Measurements from ENCODE around the gene ZNF668.

Gene ZNF668

GRCh38 chr16:31094088-31094423 is 20.0 kb upstream of the ZNF668 start:
- H3K9me3 ChIP-seq: no peaks in the 10 kb centered on the region
- H3K27ac ChIP-seq: peak overlapping the region; percentile 91 to 97
- H3K36me3 ChIP-seq: peaks cover 3 to 24% (median 18%) of the 10 kb centered on the region in 3 donors
- intact Hi-C loops (cut with DNase I; ENCODE audit: low total_unique reads): no loop called here
- H3K27me3 ChIP-seq: no peaks in the 10 kb centered on the region
- peak overlapping the region; percentile 94 to 97 for H3K4me3 ChIP-seq
- peaks cover 0 to 22% (median 12%) of the 10 kb centered on the region in 4 donors for H3K4me1 ChIP-seq
- DNase-seq: peak in 1 of 2 donors; percentile 32
- no peak for TF ChIP-seq CTCF (IDR thresholded peaks at IDR 0.05)

DNA sequence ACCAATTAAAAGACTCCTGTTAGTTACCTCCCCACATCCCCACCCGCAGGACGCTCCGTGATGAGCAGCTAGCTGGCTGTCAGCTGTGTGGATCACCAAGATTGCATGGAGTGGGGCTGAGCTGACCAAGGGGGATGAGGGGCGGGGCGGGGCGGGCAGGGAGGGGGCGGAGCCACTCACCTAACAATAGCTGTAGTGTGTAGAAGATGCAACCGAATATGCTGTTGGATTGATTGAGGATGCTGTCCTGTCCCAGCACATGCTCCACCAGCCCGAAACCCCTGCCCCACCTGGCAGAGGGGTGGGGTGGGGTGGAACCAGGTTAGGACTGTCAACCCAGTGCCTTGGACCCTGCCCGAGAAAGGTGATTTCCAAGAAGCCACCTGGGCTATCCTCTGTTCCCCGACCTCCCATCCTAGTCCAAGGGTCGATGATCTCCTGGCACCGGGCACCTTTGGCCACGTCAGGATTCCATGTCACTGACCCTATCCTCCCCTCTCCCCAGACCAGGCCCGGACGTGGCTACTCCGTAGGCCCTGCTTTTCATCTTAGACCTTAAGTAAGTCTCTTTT is 19.2 kb upstream of the ZNF668 start:
- Histone ChIP-seq H3K4me1 (peaks cover 0 to 22% (median 12%) of the 10 kb centered on the region in 4 donors), H3K36me3 (peaks cover 3 to 31% (median 18%) of the 10 kb centered on the region in 3 donors), H3K4me3 (peak overlapping the region; percentile 94 to 97), H3K27ac (peak overlapping the region in 1 of 2 donors; percentile 97), H3K9me3 (no peaks in the 10 kb centered on the region), H3K27me3 (no peaks in the 10 kb centered on the region)
- no peak for DNase-seq
- TF ChIP-seq CTCF (IDR thresholded peaks at IDR 0.05): no peak
- intact Hi-C loops (cut with DNase I; ENCODE audit: low total_unique reads): no loop called here

GRCh38 chr16:31092330-31092729 is 18.3 kb upstream of the ZNF668 start:
- peaks cover 0 to 22% (median 12%) of the 10 kb centered on the region in 4 donors for H3K4me1 ChIP-seq
- no peaks in the 10 kb centered on the region for H3K27me3 ChIP-seq
- no peak for DNase-seq
- no peak overlapping the region for H3K4me3 ChIP-seq
- intact Hi-C loops (cut with DNase I; ENCODE audit: low total_unique reads): no loop called here
- H3K36me3 ChIP-seq: peaks cover 3 to 40% (median 25%) of the 10 kb centered on the region in 3 donors
- no peaks in the 10 kb centered on the region for H3K9me3 ChIP-seq
- H3K27ac ChIP-seq: no peak overlapping the region
- no peak for TF ChIP-seq CTCF (IDR thresholded peaks at IDR 0.05)

GRCh38 chr16:31090540-31090939 is 16.5 kb upstream of the ZNF668 start:
- Histone ChIP-seq H3K4me1 (peaks cover 0 to 22% (median 12%) of the 10 kb centered on the region in 4 donors), H3K36me3 (peaks cover 3 to 58% (median 42%) of the 10 kb centered on the region in 3 donors), H3K9me3 (no peaks in the 10 kb centered on the region), H3K27me3 (no peaks in the 10 kb centered on the region), H3K27ac (no peak overlapping the region), H3K4me3 (no peak overlapping the region)
- DNase-seq: no peak
- no peak for TF ChIP-seq CTCF (IDR thresholded peaks at IDR 0.05)
- intact Hi-C loops (cut with DNase I; ENCODE audit: low total_unique reads): no loop called here

DNA sequence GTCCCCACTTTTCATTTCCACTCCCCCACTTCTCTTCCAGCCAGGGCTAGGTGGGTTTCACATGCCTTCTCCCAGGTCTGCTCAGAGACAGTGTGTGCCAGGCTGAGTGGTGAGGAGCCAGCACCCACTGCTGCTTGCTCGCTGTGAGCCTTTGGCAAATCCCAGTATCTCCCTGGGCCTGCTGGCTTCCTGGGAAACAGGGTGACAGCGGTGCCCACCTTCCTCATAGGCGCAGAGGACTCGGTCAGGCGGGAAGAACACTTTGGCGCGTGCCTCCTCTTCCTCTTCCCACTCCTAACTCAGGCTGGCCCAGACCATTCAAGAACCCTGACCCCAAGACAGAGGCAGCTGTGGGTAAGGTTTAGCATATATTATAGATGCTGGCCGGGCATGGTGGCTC is 15.2 kb upstream of the ZNF668 start:
- Histone ChIP-seq H3K27ac (no peak overlapping the region), H3K36me3 (peaks cover 3 to 70% (median 56%) of the 10 kb centered on the region in 3 donors), H3K4me3 (no peak overlapping the region), H3K4me1 (peaks cover 0 to 16% (median 12%) of the 10 kb centered on the region in 4 donors), H3K9me3 (no peaks in the 10 kb centered on the region), H3K27me3 (no peaks in the 10 kb centered on the region)
- intact Hi-C loops (cut with DNase I; ENCODE audit: low total_unique reads): no loop called here
- DNase-seq: no peak
- TF ChIP-seq CTCF (IDR thresholded peaks at IDR 0.05): no peak
